Measurements from ENCODE around the gene UNC5B.

DNA sequence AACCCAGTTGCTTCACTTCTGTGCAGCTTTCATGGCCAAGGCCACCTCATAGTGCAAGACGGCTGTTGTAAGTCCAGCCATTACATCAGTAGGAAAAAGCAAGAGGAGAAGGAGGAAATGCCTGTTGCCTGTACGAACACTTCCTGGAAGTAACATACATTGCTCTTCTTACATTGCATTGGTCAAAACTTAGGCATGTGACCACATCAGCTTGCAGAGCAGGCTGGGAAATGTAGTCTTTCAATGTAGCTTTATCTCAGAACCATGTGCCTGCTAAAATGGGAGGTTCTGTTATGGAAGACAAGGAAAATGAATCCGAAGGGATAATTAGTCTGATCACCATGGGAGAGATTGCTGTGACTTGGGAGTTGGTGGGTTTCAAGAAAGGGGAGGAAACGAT is 111.0 kb downstream of the UNC5B start:
- TF ChIP-seq FOXP1 (CRISPR knock-in tag; IDR thresholded peaks at IDR 0.05; ENCODE audit: borderline replicate concordance) (no peak), CREB1 (CRISPR knock-in tag; IDR thresholded peaks at IDR 0.05) (no peak), ZNF138 (CRISPR knock-in tag; conservative IDR thresholded peaks at IDR 0.05) (no peak), NR1H2 (CRISPR knock-in tag; IDR thresholded peaks at IDR 0.05) (no peak), FOXK1 (CRISPR knock-in tag; IDR thresholded peaks at IDR 0.05) (no peak), ZNF232 (CRISPR knock-in tag; IDR thresholded peaks at IDR 0.05) (no peak)
- TF ChIP-seq, protein P1, sequence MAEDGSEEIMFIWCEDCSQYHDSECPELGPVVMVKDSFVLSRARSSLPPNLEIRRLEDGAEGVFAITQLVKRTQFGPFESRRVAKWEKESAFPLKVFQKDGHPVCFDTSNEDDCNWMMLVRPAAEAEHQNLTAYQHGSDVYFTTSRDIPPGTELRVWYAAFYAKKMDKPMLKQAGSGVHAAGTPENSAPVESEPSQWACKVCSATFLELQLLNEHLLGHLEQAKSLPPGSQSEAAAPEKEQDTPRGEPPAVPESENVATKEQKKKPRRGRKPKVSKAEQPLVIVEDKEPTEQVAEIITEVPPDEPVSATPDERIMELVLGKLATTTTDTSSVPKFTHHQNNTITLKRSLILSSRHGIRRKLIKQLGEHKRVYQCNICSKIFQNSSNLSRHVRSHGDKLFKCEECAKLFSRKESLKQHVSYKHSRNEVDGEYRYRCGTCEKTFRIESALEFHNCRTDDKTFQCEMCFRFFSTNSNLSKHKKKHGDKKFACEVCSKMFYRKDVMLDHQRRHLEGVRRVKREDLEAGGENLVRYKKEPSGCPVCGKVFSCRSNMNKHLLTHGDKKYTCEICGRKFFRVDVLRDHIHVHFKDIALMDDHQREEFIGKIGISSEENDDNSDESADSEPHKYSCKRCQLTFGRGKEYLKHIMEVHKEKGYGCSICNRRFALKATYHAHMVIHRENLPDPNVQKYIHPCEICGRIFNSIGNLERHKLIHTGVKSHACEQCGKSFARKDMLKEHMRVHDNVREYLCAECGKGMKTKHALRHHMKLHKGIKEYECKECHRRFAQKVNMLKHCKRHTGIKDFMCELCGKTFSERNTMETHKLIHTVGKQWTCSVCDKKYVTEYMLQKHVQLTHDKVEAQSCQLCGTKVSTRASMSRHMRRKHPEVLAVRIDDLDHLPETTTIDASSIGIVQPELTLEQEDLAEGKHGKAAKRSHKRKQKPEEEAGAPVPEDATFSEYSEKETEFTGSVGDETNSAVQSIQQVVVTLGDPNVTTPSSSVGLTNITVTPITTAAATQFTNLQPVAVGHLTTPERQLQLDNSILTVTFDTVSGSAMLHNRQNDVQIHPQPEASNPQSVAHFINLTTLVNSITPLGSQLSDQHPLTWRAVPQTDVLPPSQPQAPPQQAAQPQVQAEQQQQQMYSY (CRISPR knock-in tag; IDR thresholded peaks at IDR 0.05): no peak
- TF ChIP-seq, protein P2, sequence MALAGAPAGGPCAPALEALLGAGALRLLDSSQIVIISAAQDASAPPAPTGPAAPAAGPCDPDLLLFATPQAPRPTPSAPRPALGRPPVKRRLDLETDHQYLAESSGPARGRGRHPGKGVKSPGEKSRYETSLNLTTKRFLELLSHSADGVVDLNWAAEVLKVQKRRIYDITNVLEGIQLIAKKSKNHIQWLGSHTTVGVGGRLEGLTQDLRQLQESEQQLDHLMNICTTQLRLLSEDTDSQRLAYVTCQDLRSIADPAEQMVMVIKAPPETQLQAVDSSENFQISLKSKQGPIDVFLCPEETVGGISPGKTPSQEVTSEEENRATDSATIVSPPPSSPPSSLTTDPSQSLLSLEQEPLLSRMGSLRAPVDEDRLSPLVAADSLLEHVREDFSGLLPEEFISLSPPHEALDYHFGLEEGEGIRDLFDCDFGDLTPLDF (CRISPR knock-in tag; IDR thresholded peaks at IDR 0.05): no peak
- TF ChIP-seq, protein P3, sequence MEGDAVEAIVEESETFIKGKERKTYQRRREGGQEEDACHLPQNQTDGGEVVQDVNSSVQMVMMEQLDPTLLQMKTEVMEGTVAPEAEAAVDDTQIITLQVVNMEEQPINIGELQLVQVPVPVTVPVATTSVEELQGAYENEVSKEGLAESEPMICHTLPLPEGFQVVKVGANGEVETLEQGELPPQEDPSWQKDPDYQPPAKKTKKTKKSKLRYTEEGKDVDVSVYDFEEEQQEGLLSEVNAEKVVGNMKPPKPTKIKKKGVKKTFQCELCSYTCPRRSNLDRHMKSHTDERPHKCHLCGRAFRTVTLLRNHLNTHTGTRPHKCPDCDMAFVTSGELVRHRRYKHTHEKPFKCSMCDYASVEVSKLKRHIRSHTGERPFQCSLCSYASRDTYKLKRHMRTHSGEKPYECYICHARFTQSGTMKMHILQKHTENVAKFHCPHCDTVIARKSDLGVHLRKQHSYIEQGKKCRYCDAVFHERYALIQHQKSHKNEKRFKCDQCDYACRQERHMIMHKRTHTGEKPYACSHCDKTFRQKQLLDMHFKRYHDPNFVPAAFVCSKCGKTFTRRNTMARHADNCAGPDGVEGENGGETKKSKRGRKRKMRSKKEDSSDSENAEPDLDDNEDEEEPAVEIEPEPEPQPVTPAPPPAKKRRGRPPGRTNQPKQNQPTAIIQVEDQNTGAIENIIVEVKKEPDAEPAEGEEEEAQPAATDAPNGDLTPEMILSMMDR (IDR thresholded peaks at IDR 0.05): no peak
- TF ChIP-seq, protein P4, sequence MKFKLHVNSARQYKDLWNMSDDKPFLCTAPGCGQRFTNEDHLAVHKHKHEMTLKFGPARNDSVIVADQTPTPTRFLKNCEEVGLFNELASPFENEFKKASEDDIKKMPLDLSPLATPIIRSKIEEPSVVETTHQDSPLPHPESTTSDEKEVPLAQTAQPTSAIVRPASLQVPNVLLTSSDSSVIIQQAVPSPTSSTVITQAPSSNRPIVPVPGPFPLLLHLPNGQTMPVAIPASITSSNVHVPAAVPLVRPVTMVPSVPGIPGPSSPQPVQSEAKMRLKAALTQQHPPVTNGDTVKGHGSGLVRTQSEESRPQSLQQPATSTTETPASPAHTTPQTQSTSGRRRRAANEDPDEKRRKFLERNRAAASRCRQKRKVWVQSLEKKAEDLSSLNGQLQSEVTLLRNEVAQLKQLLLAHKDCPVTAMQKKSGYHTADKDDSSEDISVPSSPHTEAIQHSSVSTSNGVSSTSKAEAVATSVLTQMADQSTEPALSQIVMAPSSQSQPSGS (CRISPR knock-in tag; IDR thresholded peaks at IDR 0.05; ENCODE audit: borderline replicate concordance, low read depth): no peak
- TF ChIP-seq, protein P5, sequence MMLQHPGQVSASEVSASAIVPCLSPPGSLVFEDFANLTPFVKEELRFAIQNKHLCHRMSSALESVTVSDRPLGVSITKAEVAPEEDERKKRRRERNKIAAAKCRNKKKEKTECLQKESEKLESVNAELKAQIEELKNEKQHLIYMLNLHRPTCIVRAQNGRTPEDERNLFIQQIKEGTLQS (CRISPR knock-in tag; conservative IDR thresholded peaks at IDR 0.05): no peak

Data from WTC11 (cell line).